Activated B cell treated with CpG ODN at 0.5 μM for 24 hours (primary cell): ENCODE data around the gene ZNF699. TPM values are rescaled to one million over a fixed set of nuclear protein-coding genes. Genes with fewer than 3 reads are reported as not detected.

Experiments
- ATAC-seq: fragments of 200-7000 bp; cut with Tn5 transposase; one replicate; pipeline ENCODE4 v1.10.0; 2021; ENCODE audit warnings: low read depth, mild to moderate bottlenecking, moderate library complexity
- CTCF ChIA-PET: fragments of 350-600 bp; sonication (Branson Sonifier 250); formaldehyde crosslinking; loops from one replicate; lab custom pipeline; 2021; ENCODE audit warnings: antibody characterized with exemption; lab: Charles Lee
- POLR2A ChIA-PET: fragments of 350-600 bp; sonication (Branson Sonifier 250); formaldehyde crosslinking; loops from one replicate; lab custom pipeline; 2021; ENCODE audit warnings: antibody characterized with exemption; lab: Charles Lee
- DNase-seq: peaks from one replicate; pipeline ENCODE4 v3.0.0; 2022
- H3K27ac Mint-ChIP-seq: one replicate; pipeline ENCODE4 v1.8.0; 2020; ENCODE audit warnings: mixed read lengths
- H3K27me3 Mint-ChIP-seq: one replicate; pipeline ENCODE4 v1.8.0; 2021; ENCODE audit warnings: mixed read lengths
- H3K36me3 Mint-ChIP-seq: one replicate; pipeline ENCODE4 v1.8.0; 2021; ENCODE audit warnings: low read depth, mixed read lengths
- H3K4me1 Mint-ChIP-seq: one replicate; pipeline ENCODE4 v1.8.0; 2021; ENCODE audit warnings: mixed read lengths
- H3K4me3 Mint-ChIP-seq: one replicate; pipeline ENCODE4 v1.8.0; 2020; ENCODE audit warnings: mild to moderate bottlenecking, mixed read lengths
- H3K9me3 Mint-ChIP-seq: one replicate; pipeline ENCODE4 v1.8.0; 2020; ENCODE audit warnings: mixed read lengths
- intact Hi-C: fragments of 100-400 bp; cut with micrococcal nuclease; formaldehyde crosslinking; loops from one replicate; pipeline ENCODE4 v1.15.1; 2024
- total RNA-seq: library from RNA; stranded (reverse); gene quantifications from 2 replicates; pipeline ENCODE4 v1.2.3, GENCODE V29; 2022
- TF ChIP-seq, protein P1 (sequence below): fragments of 200-600 bp; IDR thresholded peaks from one replicate; pipeline ENCODE4 v1.8.0; 2022; ENCODE audit warnings: antibody characterized with exemption, mild to moderate bottlenecking

The ZNF699 gene
- total RNA-seq, 1 donor from 2014 or later = 11.7 TPM

DNA sequence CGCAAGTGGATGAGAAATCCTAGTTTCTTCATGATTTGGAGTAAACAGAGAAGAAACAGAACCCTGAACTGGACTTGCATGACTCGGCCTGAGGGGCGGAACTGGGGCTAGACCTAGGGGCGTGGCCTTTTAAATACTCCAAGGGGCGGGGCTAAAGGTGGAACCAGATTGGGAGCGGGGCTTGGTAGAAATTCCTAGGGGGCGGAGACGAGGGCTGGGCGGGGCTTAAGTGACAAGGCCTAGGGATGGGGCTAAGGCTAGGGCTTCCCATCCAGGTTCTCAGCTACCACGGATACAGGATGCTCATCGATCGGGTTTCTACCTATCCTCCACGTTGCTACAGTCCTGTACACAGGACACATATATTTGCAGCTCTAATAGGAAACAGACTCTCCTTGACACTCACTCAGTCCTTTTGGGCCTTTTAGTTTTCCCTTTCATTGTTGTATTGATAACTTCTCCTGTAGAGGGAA lies 372 bp upstream of the ZNF699 start:
- no peaks in the 10 kb centered on the region for H3K27me3 Mint-ChIP-seq
- peaks cover 24% of the 10 kb centered on the region for H3K4me1 Mint-ChIP-seq
- POLR2A ChIA-PET = interaction anchor here (0.5 to 1.9 kb wide), 3 partner anchors 13 to 1728 kb away, joined by 5 to 8 read pairs (median 6); partner anchors contain the start of genes ZNF266 and ZNF559
- intact Hi-C loops = loop anchor here (1.0 to 5.0 kb wide), 6 partner anchors 14 to 483 kb away; partner anchors contain the start of genes ZNF266, ZNF317, ZNF559 and ZNF561
- CTCF ChIA-PET = interaction anchor here (0.8 kb wide), 1 partner anchor 45 kb away, joined by 3 read pairs; no protein-coding TSS in a partner anchor
- H3K9me3 Mint-ChIP-seq = peaks cover 11% of the 10 kb centered on the region
- H3K27ac Mint-ChIP-seq = peak overlapping the region; percentile 98
- TF ChIP-seq, protein P1, sequence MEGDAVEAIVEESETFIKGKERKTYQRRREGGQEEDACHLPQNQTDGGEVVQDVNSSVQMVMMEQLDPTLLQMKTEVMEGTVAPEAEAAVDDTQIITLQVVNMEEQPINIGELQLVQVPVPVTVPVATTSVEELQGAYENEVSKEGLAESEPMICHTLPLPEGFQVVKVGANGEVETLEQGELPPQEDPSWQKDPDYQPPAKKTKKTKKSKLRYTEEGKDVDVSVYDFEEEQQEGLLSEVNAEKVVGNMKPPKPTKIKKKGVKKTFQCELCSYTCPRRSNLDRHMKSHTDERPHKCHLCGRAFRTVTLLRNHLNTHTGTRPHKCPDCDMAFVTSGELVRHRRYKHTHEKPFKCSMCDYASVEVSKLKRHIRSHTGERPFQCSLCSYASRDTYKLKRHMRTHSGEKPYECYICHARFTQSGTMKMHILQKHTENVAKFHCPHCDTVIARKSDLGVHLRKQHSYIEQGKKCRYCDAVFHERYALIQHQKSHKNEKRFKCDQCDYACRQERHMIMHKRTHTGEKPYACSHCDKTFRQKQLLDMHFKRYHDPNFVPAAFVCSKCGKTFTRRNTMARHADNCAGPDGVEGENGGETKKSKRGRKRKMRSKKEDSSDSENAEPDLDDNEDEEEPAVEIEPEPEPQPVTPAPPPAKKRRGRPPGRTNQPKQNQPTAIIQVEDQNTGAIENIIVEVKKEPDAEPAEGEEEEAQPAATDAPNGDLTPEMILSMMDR = no peak
- peak; percentile 76 for ATAC-seq
- DNase-seq = no peak
- H3K36me3 Mint-ChIP-seq = peaks cover 18% of the 10 kb centered on the region
- H3K4me3 Mint-ChIP-seq = peak overlapping the region; percentile 96

DNA sequence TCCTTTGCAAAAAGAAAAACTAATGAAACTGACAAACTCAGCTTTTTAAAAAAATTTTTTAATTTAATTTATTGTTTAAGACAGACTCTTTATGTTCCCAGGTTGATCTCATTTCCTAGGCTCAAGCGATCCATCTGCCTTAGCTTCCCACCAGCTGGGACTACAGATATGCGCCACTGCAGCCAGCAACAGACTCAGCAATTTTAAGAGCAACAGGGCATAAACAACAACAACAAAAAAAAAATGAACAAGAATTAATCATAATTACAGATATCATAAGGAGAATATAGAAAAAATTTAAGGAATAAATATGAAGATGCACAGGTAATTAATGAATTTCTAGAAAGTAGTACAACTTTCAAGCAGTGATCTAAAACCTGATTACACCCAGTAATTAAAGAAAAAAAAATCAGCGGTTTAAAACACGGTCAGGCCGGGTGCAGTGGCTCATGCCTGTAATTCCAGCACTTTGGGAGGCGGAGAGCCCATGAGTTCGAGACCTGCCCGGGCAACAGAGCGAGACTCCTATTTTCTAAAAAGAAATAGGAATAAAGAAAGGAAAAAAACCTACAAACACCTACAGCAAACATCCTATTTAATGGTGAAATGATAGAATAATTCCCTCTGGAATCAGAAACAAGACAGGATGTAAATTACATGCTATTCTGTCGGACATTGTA lies 1.4 kb downstream of the ZNF699 start:
- H3K36me3 Mint-ChIP-seq = peaks cover 34% of the 10 kb centered on the region
- TF ChIP-seq, protein P1 = no peak
- H3K4me1 Mint-ChIP-seq = peaks cover 24% of the 10 kb centered on the region
- H3K4me3 Mint-ChIP-seq = peak overlapping the region; percentile 96
- DNase-seq (no peak), ATAC-seq (no peak)
- H3K9me3 Mint-ChIP-seq = peaks cover 8% of the 10 kb centered on the region
- intact Hi-C loops = loop anchor here (2.0 kb wide), 1 partner anchor 485 kb away; no protein-coding TSS in a partner anchor
- H3K27me3 Mint-ChIP-seq = no peaks in the 10 kb centered on the region
- CTCF ChIA-PET = no interaction called here
- peak overlapping the region; percentile 98 for H3K27ac Mint-ChIP-seq
- POLR2A ChIA-PET = interaction anchor here (0.9 kb wide), 1 partner anchor 16 kb away, joined by 4 read pairs; the partner anchor contains the start of gene ZNF559

DNA sequence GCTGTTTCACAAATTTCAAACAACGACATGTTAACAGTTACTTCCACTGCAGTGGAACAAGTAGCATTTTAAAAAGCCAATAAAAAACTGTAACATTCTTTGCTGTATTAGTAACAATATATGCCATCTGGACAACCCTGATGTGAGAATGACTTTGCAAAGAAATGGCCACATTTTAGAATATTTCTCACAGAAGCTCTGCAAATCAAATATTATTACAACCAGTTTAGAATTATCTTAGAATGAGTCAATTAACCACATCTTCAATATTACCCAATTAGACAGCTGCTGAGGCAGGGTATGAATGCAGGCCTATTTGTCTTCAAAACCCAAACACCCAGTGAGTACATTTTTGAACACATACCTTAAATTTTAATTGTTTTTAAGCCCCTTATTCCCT lies 3.2 kb downstream of the ZNF699 start:
- CTCF ChIA-PET = no interaction called here
- H3K36me3 Mint-ChIP-seq = peaks cover 51% of the 10 kb centered on the region

DNA sequence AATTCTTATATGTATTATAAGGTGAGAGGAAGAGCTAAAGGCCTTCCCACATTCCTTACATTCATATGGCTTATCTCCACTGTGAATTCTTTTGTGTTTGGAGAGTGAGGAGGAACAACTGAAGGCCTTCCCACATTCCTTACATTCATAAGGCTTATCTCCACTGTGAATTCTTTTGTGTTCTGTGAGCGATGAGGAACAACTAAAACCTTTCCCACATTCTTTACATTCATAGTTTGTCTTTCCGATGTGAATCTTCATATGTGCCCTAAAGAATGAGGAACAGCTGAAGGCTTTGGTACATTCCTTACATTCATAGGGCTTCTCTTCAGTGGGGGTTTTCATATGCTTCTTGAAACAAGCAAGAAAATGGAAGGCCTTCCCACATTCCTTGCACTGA lies 13.3 kb downstream of the ZNF699 start:
- ATAC-seq (no peak), DNase-seq (no peak)
- POLR2A ChIA-PET = no interaction called here
- Mint-ChIP-seq H3K27me3 (no peaks in the 10 kb centered on the region), H3K36me3 (peaks cover 84% of the 10 kb centered on the region), H3K4me3 (no peak overlapping the region), H3K9me3 (peaks cover 50% of the 10 kb centered on the region), H3K4me1 (no peaks in the 10 kb centered on the region), H3K27ac (no peak overlapping the region)
- TF ChIP-seq, protein P1 = no peak
- intact Hi-C loops = no loop called here
- CTCF ChIA-PET = no interaction called here

More for the DNA sequence above, 3.2 kb downstream of the ZNF699 start:
- peaks cover 24% of the 10 kb centered on the region for H3K4me1 Mint-ChIP-seq
- TF ChIP-seq, protein P1 = no peak
- no peak overlapping the region for H3K4me3 Mint-ChIP-seq
- no peak overlapping the region for H3K27ac Mint-ChIP-seq
- DNase-seq = no peak
- ATAC-seq = no peak
- peaks cover 11% of the 10 kb centered on the region for H3K9me3 Mint-ChIP-seq
- H3K27me3 Mint-ChIP-seq = no peaks in the 10 kb centered on the region
- POLR2A ChIA-PET = no interaction called here
- intact Hi-C loops = no loop called here

DNA sequence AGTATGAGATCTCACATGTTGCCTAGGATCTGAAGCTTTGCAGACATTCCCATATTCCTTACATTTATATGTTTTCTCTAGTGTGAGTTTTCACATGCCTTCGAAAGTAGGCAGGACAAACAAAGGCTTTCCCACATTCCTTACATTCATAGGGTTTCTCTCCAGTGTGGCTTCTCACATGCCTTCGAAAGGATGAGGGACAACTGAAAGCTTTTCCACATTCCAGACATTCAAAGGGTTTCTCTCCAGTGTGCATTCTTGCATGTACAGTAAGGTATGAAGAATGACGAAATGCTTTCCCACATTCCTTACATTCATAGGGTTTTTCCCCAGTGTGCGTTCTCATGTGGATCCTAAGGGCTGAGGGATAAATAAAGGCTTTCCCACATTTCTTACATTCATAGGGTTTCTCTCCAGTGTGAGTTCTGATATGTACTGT lies 14.2 kb downstream of the ZNF699 start:
- Mint-ChIP-seq H3K36me3 (peaks cover 81% of the 10 kb centered on the region), H3K4me1 (no peaks in the 10 kb centered on the region), H3K9me3 (peaks cover 46% of the 10 kb centered on the region), H3K27me3 (no peaks in the 10 kb centered on the region), H3K4me3 (no peak overlapping the region), H3K27ac (no peak overlapping the region)
- ATAC-seq = no peak
- POLR2A ChIA-PET = no interaction called here
- no peak for DNase-seq
- intact Hi-C loops = no loop called here
- TF ChIP-seq, protein P1 = no peak
- CTCF ChIA-PET = no interaction called here
